Neutrophil (primary cell): ENCODE data around the gene TUBGCP6.

ENCODE experiments used
- H3K27ac ChIP-seq: fragments of 200-600 bp; sonication (generic); 2 replicates; pipeline ENCODE4 v1.5.1; 2016; ENCODE audit warnings: mild to moderate bottlenecking, moderate library complexity
- H3K27me3 ChIP-seq: fragments of 200-600 bp; sonication (generic); 2 replicates; pipeline ENCODE4 v1.6.0; 2016; ENCODE audit warnings: mild to moderate bottlenecking
- H3K36me3 ChIP-seq: fragments of 200-600 bp; sonication (generic); 2 replicates; pipeline ENCODE4 v1.5.1; 2017
- H3K4me1 ChIP-seq, 2 experiments: fragments of 200-600 bp in 1 of 2; sonication (generic) in 1 of 2; 1 replicate in 1 of 2; 2 replicates in 1 of 2; pipeline versions ENCODE4 v1.5.1 to v1.6.1; 2013 to 2016; ENCODE audit warnings: low read depth in 1 of 2, low read length in 1 of 2, mild to moderate bottlenecking in 1 of 2, moderate library complexity in 1 of 2; ENCODE audit not compliant: control insufficient read depth in 1 of 2, insufficient read depth in 1 of 2
- H3K4me3 ChIP-seq, 2 experiments: fragments of 200-600 bp in 1 of 2; sonication (generic) in 1 of 2; 1 replicate in 1 of 2; 2 replicates in 1 of 2; pipeline ENCODE4 v1.5.1; 2013 to 2016; ENCODE audit warnings: low read depth in 1 of 2, low read length in 1 of 2, mild to moderate bottlenecking in 1 of 2, moderate library complexity in 1 of 2
- H3K9me3 ChIP-seq: fragments of 200-600 bp; sonication (generic); 2 replicates; pipeline ENCODE4 v1.5.1; 2016
- TF ChIP-seq, protein P1 (sequence below): fragments of 200-600 bp; sonication (generic); IDR thresholded peaks from 2 replicates; pipeline ENCODE4 v1.5.1; 2016; ENCODE audit warnings: antibody characterized with exemption

The TUBGCP6 gene

DNA sequence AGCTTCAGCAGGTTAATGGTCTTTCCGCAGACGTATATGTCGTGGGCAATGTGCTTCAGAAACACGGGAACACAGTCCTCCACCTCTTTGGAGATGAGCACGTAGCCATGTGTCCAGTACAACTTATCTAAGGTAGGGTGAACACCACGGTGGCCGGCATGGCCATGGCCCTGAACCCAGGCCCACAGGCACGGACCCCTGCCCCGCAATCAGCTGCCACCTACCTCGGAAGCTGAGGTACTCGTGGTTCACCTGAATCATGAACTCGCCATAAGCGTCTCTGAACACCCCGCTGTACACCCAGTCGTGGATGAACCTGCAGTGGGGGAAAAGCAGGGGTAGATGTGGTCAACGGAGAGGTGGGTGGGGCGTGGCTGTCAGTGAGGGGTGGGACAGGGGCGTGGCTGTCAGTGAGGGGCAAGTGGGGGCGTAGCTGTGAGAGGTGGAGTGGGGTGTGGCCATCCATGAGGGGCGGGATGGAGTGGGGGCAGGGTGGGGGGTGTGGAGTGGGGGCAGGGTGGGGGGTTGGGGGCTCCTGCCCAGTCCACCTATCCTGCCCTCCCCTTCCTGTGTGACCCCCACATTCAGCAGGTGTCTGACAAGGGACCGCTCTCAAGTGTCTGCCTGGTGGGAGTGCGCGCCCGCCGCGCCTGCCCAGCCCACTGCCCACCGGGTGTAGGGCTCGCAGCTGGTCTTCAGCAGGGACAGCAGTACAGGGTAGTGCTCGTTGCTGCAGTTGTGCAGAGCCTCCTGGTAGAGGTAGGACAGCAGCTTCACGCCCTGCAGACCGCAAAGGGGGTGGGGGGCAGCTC is 18.6 kb downstream of the TUBGCP6 start:
- TF ChIP-seq, protein P1, sequence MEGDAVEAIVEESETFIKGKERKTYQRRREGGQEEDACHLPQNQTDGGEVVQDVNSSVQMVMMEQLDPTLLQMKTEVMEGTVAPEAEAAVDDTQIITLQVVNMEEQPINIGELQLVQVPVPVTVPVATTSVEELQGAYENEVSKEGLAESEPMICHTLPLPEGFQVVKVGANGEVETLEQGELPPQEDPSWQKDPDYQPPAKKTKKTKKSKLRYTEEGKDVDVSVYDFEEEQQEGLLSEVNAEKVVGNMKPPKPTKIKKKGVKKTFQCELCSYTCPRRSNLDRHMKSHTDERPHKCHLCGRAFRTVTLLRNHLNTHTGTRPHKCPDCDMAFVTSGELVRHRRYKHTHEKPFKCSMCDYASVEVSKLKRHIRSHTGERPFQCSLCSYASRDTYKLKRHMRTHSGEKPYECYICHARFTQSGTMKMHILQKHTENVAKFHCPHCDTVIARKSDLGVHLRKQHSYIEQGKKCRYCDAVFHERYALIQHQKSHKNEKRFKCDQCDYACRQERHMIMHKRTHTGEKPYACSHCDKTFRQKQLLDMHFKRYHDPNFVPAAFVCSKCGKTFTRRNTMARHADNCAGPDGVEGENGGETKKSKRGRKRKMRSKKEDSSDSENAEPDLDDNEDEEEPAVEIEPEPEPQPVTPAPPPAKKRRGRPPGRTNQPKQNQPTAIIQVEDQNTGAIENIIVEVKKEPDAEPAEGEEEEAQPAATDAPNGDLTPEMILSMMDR: no peak
- Histone ChIP-seq H3K27me3 (no peaks in the 10 kb centered on the region), H3K36me3 (peaks cover 84% of the 10 kb centered on the region), H3K9me3 (no peaks in the 10 kb centered on the region), H3K4me3 (no peak overlapping the region), H3K27ac (no peak overlapping the region), H3K4me1 (no peaks in the 10 kb centered on the region)

DNA sequence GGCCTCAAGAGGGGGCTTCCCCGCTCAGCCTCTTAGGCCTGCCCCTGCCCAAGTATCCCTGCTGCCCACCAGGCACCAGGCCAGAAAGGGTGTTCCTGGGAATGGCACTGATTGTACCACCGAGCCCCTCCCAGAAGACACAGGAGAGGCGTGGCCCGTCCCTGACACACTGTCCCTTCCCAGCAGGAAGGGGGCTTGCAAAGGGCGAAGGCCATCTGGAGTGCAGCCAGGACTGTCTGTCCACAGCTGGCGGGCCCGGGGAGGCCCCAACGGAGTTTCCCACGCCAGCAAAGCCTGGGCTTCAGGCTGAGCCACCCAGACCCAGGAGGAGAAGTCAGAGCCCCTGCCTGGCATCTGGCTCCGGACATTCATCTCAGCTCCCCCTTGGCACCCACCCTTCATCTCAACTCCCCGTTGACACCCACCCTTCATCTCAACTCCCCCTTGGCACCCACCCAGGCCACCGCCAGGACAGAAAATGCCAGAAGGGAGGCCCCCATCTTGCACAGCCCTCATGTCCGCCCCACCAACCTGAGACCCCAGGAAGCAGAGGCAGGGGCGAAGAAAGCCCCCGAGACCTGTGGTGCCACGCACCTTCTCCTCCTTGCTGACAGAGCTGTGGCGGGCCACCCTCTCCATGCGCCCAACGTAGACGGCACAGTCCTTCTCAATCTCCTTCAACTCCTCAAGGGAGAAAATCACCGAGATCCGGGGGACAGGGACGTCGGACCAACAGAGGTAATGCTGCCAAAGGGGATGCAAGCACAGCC is 19.4 kb downstream of the TUBGCP6 start:
- Histone ChIP-seq H3K36me3 (peaks cover 93% of the 10 kb centered on the region), H3K27me3 (no peaks in the 10 kb centered on the region), H3K27ac (no peak overlapping the region), H3K4me3 (no peak overlapping the region), H3K9me3 (no peaks in the 10 kb centered on the region), H3K4me1 (no peaks in the 10 kb centered on the region)
- TF ChIP-seq, protein P1: no peak

DNA sequence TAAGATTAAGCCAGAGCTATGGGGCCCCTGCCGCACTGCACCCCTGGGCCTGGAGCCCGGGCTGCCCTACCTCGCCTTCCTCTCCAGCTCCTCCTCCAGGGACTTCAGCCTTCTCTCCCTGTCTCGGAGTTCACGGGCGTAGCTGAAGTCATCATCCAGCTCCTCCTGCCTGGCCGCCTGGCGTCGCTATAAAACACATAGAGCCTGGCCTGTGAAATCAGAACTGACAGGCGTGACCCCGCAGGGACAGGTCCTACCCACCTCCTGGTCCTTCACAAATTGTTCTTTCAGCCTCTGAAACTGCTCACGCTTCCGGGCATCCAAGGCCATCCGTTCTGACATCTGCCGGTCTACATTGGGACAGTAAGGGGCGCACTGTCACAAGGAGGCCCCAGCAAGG is 20.8 kb downstream of the TUBGCP6 start:
- Histone ChIP-seq H3K36me3 (peaks cover 99% of the 10 kb centered on the region), H3K27me3 (no peaks in the 10 kb centered on the region), H3K9me3 (no peaks in the 10 kb centered on the region), H3K27ac (no peak overlapping the region), H3K4me1 (no peaks in the 10 kb centered on the region), H3K4me3 (no peak overlapping the region)
- TF ChIP-seq, protein P1: no peak

DNA sequence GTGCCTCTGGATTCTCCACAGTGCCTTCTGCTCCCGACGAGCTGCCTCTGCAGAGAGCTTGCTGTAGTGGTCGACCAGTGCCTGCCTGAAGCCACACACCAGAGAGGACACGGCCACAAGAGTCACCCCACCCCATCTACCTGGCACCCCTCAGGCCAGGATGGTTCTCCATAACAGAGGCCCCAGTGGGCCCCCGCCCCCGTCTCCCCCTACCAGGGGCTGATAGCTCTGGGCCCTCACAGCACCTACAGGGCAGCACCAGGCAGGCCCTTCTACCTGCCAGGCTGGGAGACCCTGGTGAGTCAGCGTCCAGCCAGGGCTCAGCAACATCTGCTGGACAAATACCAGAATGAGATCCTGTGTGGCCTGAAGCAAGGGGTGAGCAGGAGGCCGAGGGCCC is 22.3 kb downstream of the TUBGCP6 start:
- Histone ChIP-seq H3K9me3 (no peaks in the 10 kb centered on the region), H3K27me3 (no peaks in the 10 kb centered on the region), H3K4me3 (no peak overlapping the region), H3K36me3 (peaks cover 99% of the 10 kb centered on the region), H3K4me1 (no peaks in the 10 kb centered on the region), H3K27ac (no peak overlapping the region)
- TF ChIP-seq, protein P1: no peak

DNA sequence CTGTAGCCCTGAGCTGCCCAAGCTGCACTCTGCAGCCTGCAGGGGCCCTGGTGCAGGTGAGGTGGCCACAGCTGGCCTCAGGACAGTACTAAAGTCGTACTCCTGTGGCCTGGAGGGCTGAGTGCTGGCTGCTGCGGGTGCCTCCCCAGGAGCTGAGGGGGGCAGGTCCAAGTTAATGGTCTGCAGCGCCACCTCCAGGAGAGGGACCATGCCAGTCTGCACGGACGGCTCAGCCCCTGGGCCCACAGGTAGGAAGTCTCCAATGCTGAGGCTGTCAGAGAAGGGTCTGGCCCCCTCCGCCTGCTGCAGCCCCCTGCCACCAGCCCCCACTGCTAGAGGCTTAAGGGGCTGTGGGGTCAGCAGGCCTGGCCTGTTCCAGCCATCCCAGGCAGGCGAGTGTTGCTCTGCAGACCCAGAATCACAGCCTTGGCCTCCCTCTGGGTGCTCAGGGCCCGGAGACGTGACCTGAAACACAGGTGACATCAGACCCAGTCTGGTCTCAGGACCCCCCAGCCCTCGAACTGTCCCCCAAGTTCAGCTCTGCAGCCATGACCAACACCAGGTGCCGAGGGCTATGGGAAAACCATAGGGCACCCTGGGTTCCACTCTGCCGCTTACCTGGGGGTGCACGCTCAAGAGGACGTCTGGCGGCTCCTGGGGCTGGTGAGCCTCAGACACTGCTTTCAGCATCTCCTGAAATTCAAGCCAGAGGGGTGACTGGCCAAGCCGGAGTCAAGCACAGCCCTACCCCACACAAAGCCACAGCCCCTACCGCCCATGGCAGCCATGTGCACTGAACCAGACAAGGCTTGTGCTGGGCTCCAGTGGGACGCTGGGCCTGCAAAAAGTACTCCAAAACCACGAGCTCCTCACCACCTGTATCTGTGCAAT is 23.2 kb downstream of the TUBGCP6 start:
- Histone ChIP-seq H3K36me3 (peaks cover 99% of the 10 kb centered on the region), H3K4me3 (no peak overlapping the region), H3K4me1 (no peaks in the 10 kb centered on the region), H3K9me3 (no peaks in the 10 kb centered on the region), H3K27me3 (no peaks in the 10 kb centered on the region), H3K27ac (no peak overlapping the region)
- TF ChIP-seq, protein P1: no peak
